Right lobe of liver (tissue), 4 donors: ENCODE measurements around the gene EXOC1L.

Experiments
- POLR2A ChIP-seq: fragments of 450-650 bp; IDR thresholded peaks from one replicate; pipeline ENCODE4 v1.6.1; 2017; ENCODE audit warnings: antibody characterized with exemption, mild to moderate bottlenecking
- TF ChIP-seq, protein P1 (sequence below), 4 donors: fragments of 200-600 bp in 3 of 4; fragments of 450-650 bp in 1 of 4; IDR thresholded peaks; one replicate each; pipeline versions ENCODE4 v1.5.1 to v1.8.0; 2016 to 2022; ENCODE audit warnings: antibody characterized with exemption in 4 of 4, mild to moderate bottlenecking in 2 of 4
- donor health status: DM: no; HTN: no; CAD: no.
- donor health status: DM: no; HTN: no; CAD: no.
- donor health status: DM: no; HTN: yes; CAD: no.

DNA sequence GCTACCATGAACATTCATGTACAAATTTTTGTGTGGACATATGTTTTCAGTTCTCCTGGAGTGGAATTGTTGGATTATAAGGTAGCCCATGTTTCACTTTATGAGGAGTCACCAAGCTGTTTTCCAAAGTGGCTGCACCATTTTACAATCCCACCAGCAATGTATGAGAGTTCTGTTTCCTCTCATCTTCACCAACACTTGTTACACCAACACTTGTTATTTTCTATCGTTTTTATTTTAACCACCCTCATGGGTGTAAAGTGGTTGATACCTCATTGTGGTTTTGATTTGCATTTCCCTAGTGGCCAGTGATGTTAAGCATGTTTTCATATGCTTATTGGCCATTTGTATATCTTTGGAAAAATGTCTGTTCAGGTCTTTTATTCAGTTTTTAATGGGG lies 38.0 kb downstream of the EXOC1L start:
- TF ChIP-seq, protein P1, sequence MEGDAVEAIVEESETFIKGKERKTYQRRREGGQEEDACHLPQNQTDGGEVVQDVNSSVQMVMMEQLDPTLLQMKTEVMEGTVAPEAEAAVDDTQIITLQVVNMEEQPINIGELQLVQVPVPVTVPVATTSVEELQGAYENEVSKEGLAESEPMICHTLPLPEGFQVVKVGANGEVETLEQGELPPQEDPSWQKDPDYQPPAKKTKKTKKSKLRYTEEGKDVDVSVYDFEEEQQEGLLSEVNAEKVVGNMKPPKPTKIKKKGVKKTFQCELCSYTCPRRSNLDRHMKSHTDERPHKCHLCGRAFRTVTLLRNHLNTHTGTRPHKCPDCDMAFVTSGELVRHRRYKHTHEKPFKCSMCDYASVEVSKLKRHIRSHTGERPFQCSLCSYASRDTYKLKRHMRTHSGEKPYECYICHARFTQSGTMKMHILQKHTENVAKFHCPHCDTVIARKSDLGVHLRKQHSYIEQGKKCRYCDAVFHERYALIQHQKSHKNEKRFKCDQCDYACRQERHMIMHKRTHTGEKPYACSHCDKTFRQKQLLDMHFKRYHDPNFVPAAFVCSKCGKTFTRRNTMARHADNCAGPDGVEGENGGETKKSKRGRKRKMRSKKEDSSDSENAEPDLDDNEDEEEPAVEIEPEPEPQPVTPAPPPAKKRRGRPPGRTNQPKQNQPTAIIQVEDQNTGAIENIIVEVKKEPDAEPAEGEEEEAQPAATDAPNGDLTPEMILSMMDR (IDR thresholded peaks at IDR 0.05) = no peak
- TF ChIP-seq POLR2A = no peak
